HCT116 (cell line): ENCODE results near the gene LRRTM4.

ENCODE experiments used
- ATF3 ChIP-seq: IDR thresholded peaks from 2 replicates; pipeline ENCODE4 v1.6.1; 2012
- CBX3 ChIP-seq: IDR thresholded peaks from 2 replicates; pipeline ENCODE4 v1.6.1; 2012; ENCODE audit warnings: low read depth
- CEBPB ChIP-seq: IDR thresholded peaks from 2 replicates; pipeline ENCODE4 v1.6.1; 2012; ENCODE audit warnings: low read depth
- CTCF ChIP-seq, 3 experiments: fragments of 200-600 bp in 1 of 3; sonication (generic) in 1 of 3; IDR thresholded peaks in 2 of 3; conservative IDR thresholded peaks in 1 of 3; 2 replicates each; pipeline ENCODE4 v1.5.1; 2012 to 2017; ENCODE audit warnings: low read depth in 2 of 3, low read length in 2 of 3, antibody characterized with exemption in 1 of 3, borderline replicate concordance in 1 of 3, control low read depth in 1 of 3, mild to moderate bottlenecking in 1 of 3, mixed read lengths in 1 of 3, mixed run types in 1 of 3, moderate library complexity in 1 of 3; ENCODE audit not compliant: insufficient read depth in 1 of 3
- EGR1 ChIP-seq: IDR thresholded peaks from 2 replicates; pipeline ENCODE4 v1.6.1; 2012; ENCODE audit warnings: low read depth
- ELF1 ChIP-seq: IDR thresholded peaks from 2 replicates; pipeline ENCODE4 v1.6.1; 2012; ENCODE audit warnings: low read depth, borderline replicate concordance
- EZH2 ChIP-seq: fragments of 200-600 bp; sonication (generic); IDR thresholded peaks from 2 replicates; pipeline ENCODE4 v1.6.1; 2017; ENCODE audit warnings: antibody characterized with exemption, mixed run types
- JUND ChIP-seq: IDR thresholded peaks from 2 replicates; pipeline ENCODE4 v1.6.1; 2012
- POLR2A ChIP-seq: IDR thresholded peaks from 2 replicates; pipeline ENCODE4 v1.7.0; 2011; ENCODE audit warnings: borderline replicate concordance; ENCODE audit not compliant: insufficient read depth, insufficient read length; ENCODE audit errors: extremely low read depth
- POLR2AphosphoS5 ChIP-seq: IDR thresholded peaks from 2 replicates; pipeline ENCODE4 v1.6.1; 2011; ENCODE audit warnings: mild to moderate bottlenecking, low read depth, low read length, moderate library complexity
- REST ChIP-seq: IDR thresholded peaks from 2 replicates; pipeline ENCODE4 v1.6.1; 2012; ENCODE audit warnings: low read depth
- SP1 ChIP-seq: IDR thresholded peaks from 2 replicates; pipeline ENCODE4 v1.6.1; 2012; ENCODE audit warnings: low read depth
- ZNF274 ChIP-seq: fragments of 200-500 bp; sonication (Bioruptor generic); IDR thresholded peaks from 2 replicates; pipeline ENCODE4 v1.6.1; 2014; ENCODE audit warnings: mild to moderate bottlenecking, low read depth, low read length, inconsistent platforms

- TF ChIP-seq EZH2 (no peak), POLR2A (no peak), CTCF (IDR thresholded peaks at IDR 0.05 in 2 of 3, conservative IDR thresholded peaks at IDR 0.05 in 1 of 3; ENCODE audit: borderline replicate concordance in 1 of 3, insufficient read depth in 1 of 3, low read depth in 2 of 3, low read length in 2 of 3) (no peak), ATF3 (no peak), CEBPB (no peak), ZNF274 (no peak), POLR2AphosphoS5 (no peak), REST (no peak), SP1 (no peak), EGR1 (no peak), JUND (no peak), ELF1 (no peak), CBX3 (no peak)
These were observed 103.6 kb downstream of the LRRTM4 start for GRCh38 chr2:77418537-77418936.
